Inflammatory macrophage (primary cell): ENCODE measurements around the gene SHISA8.
A peak's percentile ranks its signal among the peaks of the same experiment; 100 is the strongest.
"Not testable (repeated sequence)": the region's sequence is repeated elsewhere in the genome, so short reads cannot be mapped to it uniquely, and the experiment has no call there.

ENCODE experiments used
- DNase-seq, 2 donors: peaks; one replicate each; pipeline ENCODE4 v3.0.0-alpha.2; 2020 to 2022
- total RNA-seq, 18 experiments: gene quantifications; one replicate each; lab custom pipeline; 2026; ENCODE audit warnings: mixed read lengths in 6 of 18, inconsistent platforms in 2 of 18; lab: John Stamatoyannopoulos, UW

SHISA8 gene
- 0 to 0.06 (median 0) reads per million in 18 experiments for total RNA-seq

GRCh38 chr22:41915035-41915785, at the start of gene SHISA8:
TSS of gene SHISA8 (minus strand) at chr22:41915074. CDS start at chr22:41914667, 407 bp downstream.
- DNase-seq, result no peak

GRCh38 chr22:41964112-41964491, 49.2 kb upstream of the SHISA8 start:
- no peak for DNase-seq

GRCh38 chr22:41963453-41964111, 48.7 kb upstream of the SHISA8 start:
- peak; percentile 24 to 40 for DNase-seq

- DNase-seq, result no peak
These were observed 43.2 kb upstream of the SHISA8 start for GRCh38 chr22:41957941-41958556.

- no peak for DNase-seq
These were observed 37.8 kb upstream of the SHISA8 start for GRCh38 chr22:41952713-41953112.

GRCh38 chr22:41951898-41952474, 37.1 kb upstream of the SHISA8 start, which contains the start of gene SMIM45:
TSS of gene SMIM45 (plus strand) at chr22:41952150.
- DNase-seq, result no peak

GRCh38 chr22:41949297-41949965, 34.6 kb upstream of the SHISA8 start:
- DNase-seq, result no peak

GRCh38 chr22:41948928-41949296, 34.0 kb upstream of the SHISA8 start:
- DNase-seq, result not testable (repeated sequence)

- no peak for DNase-seq
These were observed 33.3 kb upstream of the SHISA8 start for GRCh38 chr22:41948142-41948541.

GRCh38 chr22:41947424-41948080, 32.7 kb upstream of the SHISA8 start:
- no peak for DNase-seq

- peak; percentile 94 for DNase-seq
These were observed 32.0 kb upstream of the SHISA8 start, which contains the start of gene CENPM for GRCh38 chr22:41946629-41947423. TSS of gene CENPM (minus strand) at chr22:41947152. CDS start at chr22:41947076, 76 bp downstream.

GRCh38 chr22:41943661-41944209, 28.9 kb upstream of the SHISA8 start:
- DNase-seq, result peak; percentile 17 to 46

- peak; percentile 75 to 77 for DNase-seq
These were observed 26.2 kb upstream of the SHISA8 start for GRCh38 chr22:41940832-41941765.

GRCh38 chr22:41939981-41940831, 25.3 kb upstream of the SHISA8 start:
- peak; percentile 9 to 44 for DNase-seq

GRCh38 chr22:41936894-41937169, 22.0 kb upstream of the SHISA8 start:
- no peak for DNase-seq

GRCh38 chr22:41935509-41935908, 20.6 kb upstream of the SHISA8 start:
- no peak for DNase-seq

GRCh38 chr22:41935015-41935351, 20.1 kb upstream of the SHISA8 start:
- DNase-seq, result no peak

- no peak for DNase-seq
These were observed 19.6 kb upstream of the SHISA8 start for GRCh38 chr22:41934284-41935014.
